DND-41 (cell line): Measurements from ENCODE around the gene NFE2.
A peak's percentile ranks its signal among the peaks of the same experiment; 100 is the strongest.

Source experiments
- ATAC-seq: fragments of 200-7000 bp; cut with Tn5 transposase; 3 replicates; pipeline ENCODE4 v1.9.1; 2021; ENCODE audit warnings: low read depth; ENCODE audit not compliant: insufficient read depth
- DNase-seq: peaks from one replicate; pipeline ENCODE4 v3.0.0-alpha.2; 2020
- H2AFZ ChIP-seq: 2 replicates; pipeline ENCODE4 v1.6.0; 2012; ENCODE audit warnings: low read depth, low read length
- H3K27ac ChIP-seq: 2 replicates; pipeline ENCODE4 v1.5.1; 2012; ENCODE audit warnings: low read length, inconsistent platforms
- H3K27me3 ChIP-seq: fragments of 200-600 bp; sonication (generic); 2 replicates; pipeline ENCODE4 v1.6.0; 2012; ENCODE audit warnings: low read length, mild to moderate bottlenecking, inconsistent platforms; ENCODE audit not compliant: insufficient read depth, poor library complexity
- H3K36me3 ChIP-seq: 2 replicates; pipeline ENCODE4 v1.5.1; 2012; ENCODE audit warnings: low read length, inconsistent platforms; ENCODE audit not compliant: insufficient read depth
- H3K4me1 ChIP-seq: 2 replicates; pipeline ENCODE4 v1.5.1; 2012; ENCODE audit warnings: mild to moderate bottlenecking, low read length; ENCODE audit not compliant: insufficient read depth
- H3K4me2 ChIP-seq: 2 replicates; pipeline ENCODE4 v1.6.0; 2012; ENCODE audit warnings: mild to moderate bottlenecking, moderate library complexity, low read length, inconsistent platforms; ENCODE audit not compliant: insufficient read depth
- H3K4me3 ChIP-seq, 2 experiments: fragments of 200-600 bp in 1 of 2; shearing (Covaris generic) in 1 of 2; 2 replicates each; pipeline ENCODE4 v1.5.1; 2012 to 2016; ENCODE audit warnings: inconsistent platforms in 2 of 2, low read length in 2 of 2, mild to moderate bottlenecking in 2 of 2, low read depth in 1 of 2, moderate library complexity in 1 of 2
- H3K79me2 ChIP-seq: 2 replicates; pipeline ENCODE4 v1.6.0; 2012; ENCODE audit warnings: low read length, inconsistent platforms; ENCODE audit not compliant: insufficient read depth
- H3K9ac ChIP-seq: 2 replicates; pipeline ENCODE4 v1.6.0; 2012; ENCODE audit warnings: low read depth, mild to moderate bottlenecking, inconsistent platforms, low read length, moderate library complexity
- H3K9me3 ChIP-seq: 2 replicates; pipeline ENCODE4 v1.5.1; 2012; ENCODE audit warnings: low read length, moderate library complexity, mild to moderate bottlenecking, inconsistent platforms; ENCODE audit not compliant: insufficient read depth, severe bottlenecking
- H4K20me1 ChIP-seq: 2 replicates; pipeline ENCODE4 v1.6.0; 2012; ENCODE audit warnings: low read length; ENCODE audit not compliant: insufficient read depth
- EZH2 ChIP-seq: IDR thresholded peaks from 3 replicates; pipeline ENCODE4 v1.6.1; 2012; ENCODE audit warnings: borderline replicate concordance, low read depth, mild to moderate bottlenecking, moderate library complexity, low read length, inconsistent platforms; ENCODE audit not compliant: severe bottlenecking
- TF ChIP-seq, protein P1 (sequence below): IDR thresholded peaks from 2 replicates; pipeline ENCODE4 v1.5.1; 2012; ENCODE audit warnings: borderline replicate concordance, low read length, moderate library complexity, mild to moderate bottlenecking; ENCODE audit not compliant: poor library complexity, severe bottlenecking; ENCODE audit errors: extremely low read depth

NFE2 gene

DNA sequence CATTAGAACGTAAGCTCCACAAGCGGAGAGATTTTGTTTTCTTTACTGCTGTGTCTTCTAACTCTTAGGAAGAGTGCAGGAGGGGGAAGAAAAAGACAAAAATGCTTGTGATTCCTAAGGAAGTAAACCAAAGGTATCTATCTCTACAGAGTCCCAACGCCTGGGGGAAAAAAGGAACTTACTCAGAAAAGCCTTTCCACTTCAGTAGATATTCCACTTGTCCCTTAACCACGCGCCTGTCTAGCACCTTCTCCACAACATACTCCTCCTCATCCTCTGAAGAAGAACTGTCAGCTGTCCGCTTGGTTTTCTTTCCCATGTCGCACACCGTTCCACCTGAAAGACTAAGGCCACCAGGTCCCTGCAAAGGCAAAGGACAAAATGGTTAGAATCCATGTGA is 43.5 kb downstream of the NFE2 start:
- ATAC-seq (no peak), DNase-seq (no peak)
- H3K27me3 ChIP-seq, result no peaks in the 10 kb centered on the region
- peaks cover 28% of the 10 kb centered on the region for H4K20me1 ChIP-seq
- no peak for TF ChIP-seq EZH2
- TF ChIP-seq, protein P1, sequence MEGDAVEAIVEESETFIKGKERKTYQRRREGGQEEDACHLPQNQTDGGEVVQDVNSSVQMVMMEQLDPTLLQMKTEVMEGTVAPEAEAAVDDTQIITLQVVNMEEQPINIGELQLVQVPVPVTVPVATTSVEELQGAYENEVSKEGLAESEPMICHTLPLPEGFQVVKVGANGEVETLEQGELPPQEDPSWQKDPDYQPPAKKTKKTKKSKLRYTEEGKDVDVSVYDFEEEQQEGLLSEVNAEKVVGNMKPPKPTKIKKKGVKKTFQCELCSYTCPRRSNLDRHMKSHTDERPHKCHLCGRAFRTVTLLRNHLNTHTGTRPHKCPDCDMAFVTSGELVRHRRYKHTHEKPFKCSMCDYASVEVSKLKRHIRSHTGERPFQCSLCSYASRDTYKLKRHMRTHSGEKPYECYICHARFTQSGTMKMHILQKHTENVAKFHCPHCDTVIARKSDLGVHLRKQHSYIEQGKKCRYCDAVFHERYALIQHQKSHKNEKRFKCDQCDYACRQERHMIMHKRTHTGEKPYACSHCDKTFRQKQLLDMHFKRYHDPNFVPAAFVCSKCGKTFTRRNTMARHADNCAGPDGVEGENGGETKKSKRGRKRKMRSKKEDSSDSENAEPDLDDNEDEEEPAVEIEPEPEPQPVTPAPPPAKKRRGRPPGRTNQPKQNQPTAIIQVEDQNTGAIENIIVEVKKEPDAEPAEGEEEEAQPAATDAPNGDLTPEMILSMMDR, result no peak
- H3K9me3 ChIP-seq, result no peaks in the 10 kb centered on the region
- H3K27ac ChIP-seq, result no peak overlapping the region
- H2AFZ ChIP-seq, result no peak overlapping the region
- H3K9ac ChIP-seq, result no peak overlapping the region
- H3K4me1 ChIP-seq, result peaks cover 6% of the 10 kb centered on the region
- H3K79me2 ChIP-seq, result peaks cover 95% of the 10 kb centered on the region
- peaks cover 66% of the 10 kb centered on the region for H3K36me3 ChIP-seq
- no peak overlapping the region for H3K4me2 ChIP-seq
- no peak overlapping the region for H3K4me3 ChIP-seq

GRCh38 chr12:54253240-54253639 is 47.6 kb downstream of the NFE2 start:
- no peak for ATAC-seq
- Histone ChIP-seq H3K4me2 (no peak overlapping the region), H3K4me1 (no peaks in the 10 kb centered on the region), H3K36me3 (peaks cover 87% of the 10 kb centered on the region), H3K27me3 (no peaks in the 10 kb centered on the region), H3K4me3 (no peak overlapping the region), H3K9ac (no peak overlapping the region), H3K79me2 (peaks cover 72% of the 10 kb centered on the region), H3K27ac (no peak overlapping the region), H3K9me3 (no peaks in the 10 kb centered on the region), H4K20me1 (peaks cover 14% of the 10 kb centered on the region), H2AFZ (no peak overlapping the region)
- TF ChIP-seq EZH2, result no peak
- TF ChIP-seq, protein P1, result no peak
- DNase-seq, result no peak

- TF ChIP-seq, protein P1, result peak; percentile 68
- no peak for TF ChIP-seq EZH2
- Histone ChIP-seq H2AFZ (no peak overlapping the region), H3K36me3 (peaks cover 85% of the 10 kb centered on the region), H3K9me3 (no peaks in the 10 kb centered on the region), H3K9ac (no peak overlapping the region), H3K4me3 (no peak overlapping the region), H3K79me2 (peaks cover 57% of the 10 kb centered on the region), H3K4me1 (no peaks in the 10 kb centered on the region), H3K4me2 (no peak overlapping the region), H3K27ac (no peak overlapping the region), H4K20me1 (peaks cover 14% of the 10 kb centered on the region), H3K27me3 (no peaks in the 10 kb centered on the region)
- ATAC-seq (peak; percentile 62), DNase-seq (no peak)
Observed at GRCh38 chr12:54251667-54252284, 49.0 kb downstream of the NFE2 start.
